GM12892 (cell line): ENCODE results near the gene NR2E3.

Experiments
- POLR2A ChIP-seq: IDR thresholded peaks from 2 replicates; pipeline ENCODE4 v1.6.1; 2011; ENCODE audit warnings: low read depth, low read length, control low read depth
- TAF1 ChIP-seq: IDR thresholded peaks from 2 replicates; pipeline ENCODE4 v1.6.1; 2011; ENCODE audit warnings: low read depth, mild to moderate bottlenecking, control low read depth, low read length, borderline replicate concordance

GRCh38 chr15:71826196-71826595 is 15.8 kb downstream of the NR2E3 start:
- no peak for TF ChIP-seq POLR2A
- no peak for TF ChIP-seq TAF1
